ENCODE data around the gene SH3RF1. TPM values are rescaled to one million over a fixed set of nuclear protein-coding genes. Genes with fewer than 3 reads are reported as not detected.

SH3RF1 gene
- total RNA-seq, 3 donors from 2014 or later (not counting 1 experiment from before 2014, with no cell fraction given), result 0.54 to 2.4 (median 1.6) TPM

DNA sequence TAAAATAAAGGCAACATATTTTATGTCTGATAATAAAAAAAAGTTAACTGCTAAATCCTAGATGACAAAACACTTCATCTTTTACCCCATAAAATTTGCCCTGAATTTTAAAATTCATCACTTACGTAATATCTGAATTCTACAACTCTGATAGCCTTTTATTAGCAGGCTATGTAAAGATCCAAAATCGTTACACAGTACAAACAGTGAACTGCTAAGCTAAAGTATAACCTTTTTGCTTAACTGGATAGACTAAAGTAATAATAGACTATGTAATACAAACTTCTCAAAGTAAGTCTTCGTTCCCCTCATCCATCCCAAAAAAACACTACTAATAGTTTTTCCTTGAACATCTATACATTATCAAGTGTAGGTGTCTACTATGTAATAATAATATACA is 49.1 kb downstream of the SH3RF1 start:
- H3K4me3 Mint-ChIP-seq, result no peak overlapping the region

DNA sequence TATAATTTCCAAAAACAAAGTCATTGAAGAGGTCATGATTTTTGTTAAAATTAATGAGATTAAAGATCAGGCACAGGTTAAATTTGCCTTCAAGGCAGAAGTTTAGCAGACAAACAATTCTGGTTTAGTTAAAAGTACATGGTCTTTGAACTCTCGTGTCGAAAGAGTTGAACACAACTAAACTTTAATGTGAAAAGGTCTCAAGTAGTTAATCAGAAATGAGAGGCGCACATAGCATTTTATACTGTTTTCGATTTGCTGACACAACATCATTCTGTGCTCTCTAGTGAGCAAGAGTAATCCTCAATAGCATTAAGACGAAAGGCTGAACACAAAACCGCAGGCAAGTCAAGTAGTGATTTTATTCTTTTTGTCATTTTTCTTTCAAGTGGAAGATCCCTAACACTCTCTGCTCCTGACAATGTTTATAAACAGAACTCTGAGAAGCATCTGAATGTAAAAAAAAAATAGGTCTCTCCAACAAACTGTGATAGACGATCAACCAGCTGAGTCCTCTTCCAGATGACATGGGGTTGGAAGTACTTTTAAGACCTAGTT is 49.8 kb downstream of the SH3RF1 start:
- Histone ChIP-seq H3K36me3 (ENCODE audit: control insufficient read depth, insufficient read depth, low read length) (no peaks in the 10 kb centered on the region), H3K27me3 (ENCODE audit: control insufficient read depth, insufficient read depth, low read length) (no peaks in the 10 kb centered on the region), H3K9me3 (ENCODE audit: control insufficient read depth, insufficient read depth, low read length) (no peaks in the 10 kb centered on the region), H3K4me1 (ENCODE audit: control insufficient read depth, insufficient read depth, low read length) (no peaks in the 10 kb centered on the region), H3K4me3 (ENCODE audit: low read length) (no peak overlapping the region), H3K27ac (ENCODE audit: low read length) (no peak overlapping the region)
- no peak for DNase-seq
- TF ChIP-seq, protein P1, sequence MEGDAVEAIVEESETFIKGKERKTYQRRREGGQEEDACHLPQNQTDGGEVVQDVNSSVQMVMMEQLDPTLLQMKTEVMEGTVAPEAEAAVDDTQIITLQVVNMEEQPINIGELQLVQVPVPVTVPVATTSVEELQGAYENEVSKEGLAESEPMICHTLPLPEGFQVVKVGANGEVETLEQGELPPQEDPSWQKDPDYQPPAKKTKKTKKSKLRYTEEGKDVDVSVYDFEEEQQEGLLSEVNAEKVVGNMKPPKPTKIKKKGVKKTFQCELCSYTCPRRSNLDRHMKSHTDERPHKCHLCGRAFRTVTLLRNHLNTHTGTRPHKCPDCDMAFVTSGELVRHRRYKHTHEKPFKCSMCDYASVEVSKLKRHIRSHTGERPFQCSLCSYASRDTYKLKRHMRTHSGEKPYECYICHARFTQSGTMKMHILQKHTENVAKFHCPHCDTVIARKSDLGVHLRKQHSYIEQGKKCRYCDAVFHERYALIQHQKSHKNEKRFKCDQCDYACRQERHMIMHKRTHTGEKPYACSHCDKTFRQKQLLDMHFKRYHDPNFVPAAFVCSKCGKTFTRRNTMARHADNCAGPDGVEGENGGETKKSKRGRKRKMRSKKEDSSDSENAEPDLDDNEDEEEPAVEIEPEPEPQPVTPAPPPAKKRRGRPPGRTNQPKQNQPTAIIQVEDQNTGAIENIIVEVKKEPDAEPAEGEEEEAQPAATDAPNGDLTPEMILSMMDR (IDR thresholded peaks at IDR 0.05), result no peak
- H3K27ac Mint-ChIP-seq, result no peak overlapping the region
- WGBS (ENCODE audit: insufficient coverage), result 97% methylated on average over 6 of the region's 7 CpGs
- ATAC-seq, result no peak
- no peaks in the 10 kb centered on the region for H3K9me3 Mint-ChIP-seq
- intact Hi-C loops (cut with micrococcal nuclease), result no loop called here
- H3K4me3 Mint-ChIP-seq, result no peak overlapping the region
- H3K36me3 Mint-ChIP-seq, result no peaks in the 10 kb centered on the region
- no peaks in the 10 kb centered on the region for H3K4me1 Mint-ChIP-seq
- H3K27me3 Mint-ChIP-seq (ENCODE audit: low read depth in 2 of 2), result no peaks in the 10 kb centered on the region

More for the DNA sequence above, 49.1 kb downstream of the SH3RF1 start:
- Mint-ChIP-seq H3K9me3 (no peaks in the 10 kb centered on the region), H3K36me3 (no peaks in the 10 kb centered on the region), H3K4me1 (no peaks in the 10 kb centered on the region), H3K27ac (no peak overlapping the region), H3K27me3 (ENCODE audit: low read depth in 2 of 2) (no peaks in the 10 kb centered on the region)
- Histone ChIP-seq H3K36me3 (ENCODE audit: control insufficient read depth, insufficient read depth, low read length) (no peaks in the 10 kb centered on the region), H3K9me3 (ENCODE audit: control insufficient read depth, insufficient read depth, low read length) (no peaks in the 10 kb centered on the region), H3K4me3 (ENCODE audit: low read length) (no peak overlapping the region), H3K27ac (ENCODE audit: low read length) (no peak overlapping the region), H3K4me1 (ENCODE audit: control insufficient read depth, insufficient read depth, low read length) (no peaks in the 10 kb centered on the region), H3K27me3 (ENCODE audit: control insufficient read depth, insufficient read depth, low read length) (no peaks in the 10 kb centered on the region)
- ATAC-seq (no peak), DNase-seq (no peak)
- TF ChIP-seq, protein P1 (IDR thresholded peaks at IDR 0.05), result no peak
- WGBS (ENCODE audit: insufficient coverage), result 89% methylated on average over 1 of the region's 3 CpGs
- intact Hi-C loops (cut with micrococcal nuclease), result no loop called here

DNA sequence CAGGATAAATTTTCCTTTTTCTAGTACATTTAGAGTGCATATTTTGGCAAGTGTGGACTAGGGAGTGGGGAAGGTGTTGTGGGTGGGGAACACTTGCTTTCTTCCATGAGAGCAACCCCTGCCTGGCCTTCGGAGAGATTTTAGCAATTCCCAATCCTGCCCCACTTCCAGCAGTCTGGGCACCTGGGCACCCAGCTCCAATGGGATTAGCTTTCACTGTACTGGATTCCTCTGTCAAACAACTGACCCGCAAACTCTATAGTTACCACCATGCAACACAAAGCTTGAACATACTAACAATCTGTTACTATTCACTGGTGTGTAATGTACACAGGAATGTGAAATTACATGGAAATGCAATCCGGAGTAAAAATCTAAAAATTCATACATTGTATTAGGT is 50.3 kb downstream of the SH3RF1 start:
- no peaks in the 10 kb centered on the region for H3K9me3 ChIP-seq (ENCODE audit: control insufficient read depth, insufficient read depth, low read length)
- no peak overlapping the region for H3K27ac ChIP-seq (ENCODE audit: low read length)
- H3K36me3 Mint-ChIP-seq, result no peaks in the 10 kb centered on the region
- DNase-seq (no peak), ATAC-seq (no peak)
- no peak overlapping the region for H3K27ac Mint-ChIP-seq
- H3K9me3 Mint-ChIP-seq, result no peaks in the 10 kb centered on the region
- peaks cover under 1 to 1% of the 10 kb centered on the region in 2 donors for H3K4me1 Mint-ChIP-seq
- H3K4me1 ChIP-seq (ENCODE audit: control insufficient read depth, insufficient read depth, low read length), result no peaks in the 10 kb centered on the region
- H3K4me3 Mint-ChIP-seq, result no peak overlapping the region
- no peaks in the 10 kb centered on the region for H3K36me3 ChIP-seq (ENCODE audit: control insufficient read depth, insufficient read depth, low read length)
- no peaks in the 10 kb centered on the region for H3K27me3 ChIP-seq (ENCODE audit: control insufficient read depth, insufficient read depth, low read length)
- no peaks in the 10 kb centered on the region for H3K27me3 Mint-ChIP-seq (ENCODE audit: low read depth in 2 of 2)
- TF ChIP-seq, protein P1 (IDR thresholded peaks at IDR 0.05), result no peak
- no peak overlapping the region for H3K4me3 ChIP-seq (ENCODE audit: low read length)
- intact Hi-C loops (cut with micrococcal nuclease), result no loop called here
- 92% methylated on average over 1 of the region's 3 CpGs for WGBS (ENCODE audit: insufficient coverage)

DNA sequence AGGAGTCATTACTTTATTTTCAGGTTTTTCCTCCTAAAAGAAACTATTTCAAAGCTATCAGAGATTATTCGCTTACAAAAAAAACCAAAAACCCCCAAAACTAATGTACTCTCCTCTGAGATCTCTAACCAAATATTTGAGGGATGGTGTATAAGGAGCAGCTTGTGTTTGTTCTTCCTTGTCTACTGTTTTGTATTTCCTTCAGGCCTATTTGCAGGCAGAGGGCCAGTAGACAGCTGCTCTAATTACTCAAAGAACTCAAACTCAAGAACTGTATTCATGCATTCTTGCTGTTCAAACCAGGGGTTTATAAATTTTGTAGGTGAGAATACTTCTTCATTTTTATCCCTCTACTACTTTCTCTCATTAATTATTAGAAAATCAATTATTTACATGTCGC is 51.3 kb downstream of the SH3RF1 start:
- ATAC-seq (no peak), DNase-seq (no peak)
- Mint-ChIP-seq H3K36me3 (peaks cover under 1% of the 10 kb centered on the region), H3K27me3 (ENCODE audit: low read depth in 2 of 2) (peaks cover 0 to under 1% of the 10 kb centered on the region in 2 donors), H3K27ac (no peak overlapping the region), H3K4me1 (peaks cover 5% of the 10 kb centered on the region in 2 donors), H3K4me3 (no peak overlapping the region), H3K9me3 (no peaks in the 10 kb centered on the region)
- no CpG with 5 or more reads among the region's 2 CpGs for WGBS (ENCODE audit: insufficient coverage)
- H3K27me3 ChIP-seq (ENCODE audit: control insufficient read depth, insufficient read depth, low read length), result no peaks in the 10 kb centered on the region
- no peaks in the 10 kb centered on the region for H3K9me3 ChIP-seq (ENCODE audit: control insufficient read depth, insufficient read depth, low read length)
- no peak overlapping the region for H3K4me3 ChIP-seq (ENCODE audit: low read length)
- H3K36me3 ChIP-seq (ENCODE audit: control insufficient read depth, insufficient read depth, low read length), result no peaks in the 10 kb centered on the region
- TF ChIP-seq, protein P1 (IDR thresholded peaks at IDR 0.05), result no peak
- intact Hi-C loops (cut with micrococcal nuclease), result no loop called here
- H3K27ac ChIP-seq (ENCODE audit: low read length), result no peak overlapping the region
- no peaks in the 10 kb centered on the region for H3K4me1 ChIP-seq (ENCODE audit: control insufficient read depth, insufficient read depth, low read length)
